GM12864 (cell line): Measurements from ENCODE around the gene CTPS1.

Experiments
- DNase-seq: peaks from one replicate; pipeline ENCODE4 v3.0.0-alpha.2; 2011; ENCODE audit warnings: low read depth
- H3K4me3 ChIP-seq: 2 replicates; pipeline ENCODE4 v1.5.1; 2011; ENCODE audit warnings: mild to moderate bottlenecking, low read depth, low read length, control low read depth
- CTCF ChIP-seq: IDR thresholded peaks from 2 replicates; pipeline ENCODE4 v1.5.1; 2011; ENCODE audit warnings: low read depth, mild to moderate bottlenecking, moderate library complexity, low read length, control low read depth, inconsistent platforms; ENCODE audit errors: missing control alignments

CTPS1 gene

GRCh38 chr1:40951943-40952743 is 27.4 kb upstream of the CTPS1 start:
- TF ChIP-seq CTCF = peak; percentile 97
- no peak for DNase-seq
- H3K4me3 ChIP-seq = no peak overlapping the region

GRCh38 chr1:40952744-40953315 is 26.7 kb upstream of the CTPS1 start:
- DNase-seq = no peak
- H3K4me3 ChIP-seq = no peak overlapping the region
- TF ChIP-seq CTCF = no peak

GRCh38 chr1:40954626-40955025 is 24.9 kb upstream of the CTPS1 start:
- no peak for DNase-seq
- no peak for TF ChIP-seq CTCF

GRCh38 chr1:40955266-40955665 is 24.2 kb upstream of the CTPS1 start:
- H3K4me3 ChIP-seq = no peak overlapping the region
- DNase-seq = no peak
- no peak for TF ChIP-seq CTCF

More at GRCh38 chr1:40954626-40955025, 24.9 kb upstream of the CTPS1 start:
- H3K4me3 ChIP-seq = no peak overlapping the region

GRCh38 chr1:40956407-40956806 is 23.1 kb upstream of the CTPS1 start:
- no peak overlapping the region for H3K4me3 ChIP-seq
- DNase-seq = no peak
- TF ChIP-seq CTCF = no peak

- TF ChIP-seq CTCF = no peak
- no peak overlapping the region for H3K4me3 ChIP-seq
- no peak for DNase-seq
Observed at GRCh38 chr1:40958210-40958609, 21.3 kb upstream of the CTPS1 start.
